ENCODE data around the gene ASIC4. TPM values are rescaled to one million over a fixed set of nuclear protein-coding genes. Genes with fewer than 3 reads are reported as not detected.

ASIC4 gene
- total RNA-seq, 1 experiment from 2014 or later: not detected

GRCh38 chr2:219486380-219486959, 27.8 kb upstream of the ASIC4 start:
- no peak overlapping the region for H3K4me3 ChIP-seq (ENCODE audit: low read length)
- H3K79me2 ChIP-seq (ENCODE audit: low read length): no peaks in the 10 kb centered on the region
- H3K9ac ChIP-seq (ENCODE audit: low read length): no peak overlapping the region
- no peaks in the 10 kb centered on the region for H3K36me3 ChIP-seq (ENCODE audit: insufficient read depth, low read length)
- no peak for DNase-seq
- H3K9me2 ChIP-seq (replicated peaks; ENCODE audit: insufficient read depth, low read length): no peaks in the 10 kb centered on the region
- H3K4me1 ChIP-seq (ENCODE audit: low read length): no peaks in the 10 kb centered on the region
- H4K20me1 ChIP-seq (ENCODE audit: insufficient read depth, low read depth, low read length): no peaks in the 10 kb centered on the region
- no peaks in the 10 kb centered on the region for H3K9me3 ChIP-seq (ENCODE audit: low read length)
- H3K4me2 ChIP-seq (ENCODE audit: low read depth, low read length, poor library complexity, severe bottlenecking): no peak overlapping the region
- no peak overlapping the region for H2AFZ ChIP-seq (ENCODE audit: low read length)
- no peaks in the 10 kb centered on the region for H3K27me3 ChIP-seq (ENCODE audit: low read length)
- no peak overlapping the region for H3K27ac ChIP-seq (ENCODE audit: low read length)

- no peaks in the 10 kb centered on the region for H3K79me2 ChIP-seq (ENCODE audit: low read length)
- DNase-seq: no peak
- no peaks in the 10 kb centered on the region for H3K9me2 ChIP-seq (replicated peaks; ENCODE audit: insufficient read depth, low read length)
- H4K20me1 ChIP-seq (ENCODE audit: insufficient read depth, low read depth, low read length): no peaks in the 10 kb centered on the region
- no peak overlapping the region for H3K4me2 ChIP-seq (ENCODE audit: low read depth, low read length, poor library complexity, severe bottlenecking)
- H3K9me3 ChIP-seq (ENCODE audit: low read length): no peaks in the 10 kb centered on the region
- H3K36me3 ChIP-seq (ENCODE audit: insufficient read depth, low read length): no peaks in the 10 kb centered on the region
- H3K4me1 ChIP-seq (ENCODE audit: low read length): no peaks in the 10 kb centered on the region
- H3K9ac ChIP-seq (ENCODE audit: low read length): no peak overlapping the region
- H2AFZ ChIP-seq (ENCODE audit: low read length): no peak overlapping the region
- no peaks in the 10 kb centered on the region for H3K27me3 ChIP-seq (ENCODE audit: low read length)
- no peak overlapping the region for H3K27ac ChIP-seq (ENCODE audit: low read length)
- no peak overlapping the region for H3K4me3 ChIP-seq (ENCODE audit: low read length)
These were observed 26.0 kb upstream of the ASIC4 start for GRCh38 chr2:219488149-219488843.

- H3K9me2 ChIP-seq (replicated peaks; ENCODE audit: insufficient read depth, low read length): no peaks in the 10 kb centered on the region
- H3K9ac ChIP-seq (ENCODE audit: low read length): no peak overlapping the region
- H3K4me1 ChIP-seq (ENCODE audit: low read length): no peaks in the 10 kb centered on the region
- no peaks in the 10 kb centered on the region for H3K9me3 ChIP-seq (ENCODE audit: low read length)
- H2AFZ ChIP-seq (ENCODE audit: low read length): no peak overlapping the region
- no peak overlapping the region for H3K4me2 ChIP-seq (ENCODE audit: low read depth, low read length, poor library complexity, severe bottlenecking)
- H3K4me3 ChIP-seq (ENCODE audit: low read length): no peak overlapping the region
- DNase-seq: no peak
- H3K79me2 ChIP-seq (ENCODE audit: low read length): no peaks in the 10 kb centered on the region
- H3K36me3 ChIP-seq (ENCODE audit: insufficient read depth, low read length): no peaks in the 10 kb centered on the region
- no peak overlapping the region for H3K27ac ChIP-seq (ENCODE audit: low read length)
- H4K20me1 ChIP-seq (ENCODE audit: insufficient read depth, low read depth, low read length): no peaks in the 10 kb centered on the region
- H3K27me3 ChIP-seq (ENCODE audit: low read length): no peaks in the 10 kb centered on the region
These were observed 25.5 kb upstream of the ASIC4 start for GRCh38 chr2:219488844-219489194.

GRCh38 chr2:219489315-219489714, 25.0 kb upstream of the ASIC4 start:
- H2AFZ ChIP-seq (ENCODE audit: low read length): no peak overlapping the region
- no peaks in the 10 kb centered on the region for H3K79me2 ChIP-seq (ENCODE audit: low read length)
- H3K9me3 ChIP-seq (ENCODE audit: low read length): no peaks in the 10 kb centered on the region
- no peak overlapping the region for H3K4me3 ChIP-seq (ENCODE audit: low read length)
- H3K4me1 ChIP-seq (ENCODE audit: low read length): no peaks in the 10 kb centered on the region
- no peak overlapping the region for H3K27ac ChIP-seq (ENCODE audit: low read length)
- no peaks in the 10 kb centered on the region for H3K9me2 ChIP-seq (replicated peaks; ENCODE audit: insufficient read depth, low read length)
- DNase-seq: no peak
- H4K20me1 ChIP-seq (ENCODE audit: insufficient read depth, low read depth, low read length): no peaks in the 10 kb centered on the region
- no peak overlapping the region for H3K9ac ChIP-seq (ENCODE audit: low read length)
- no peaks in the 10 kb centered on the region for H3K27me3 ChIP-seq (ENCODE audit: low read length)
- no peak overlapping the region for H3K4me2 ChIP-seq (ENCODE audit: low read depth, low read length, poor library complexity, severe bottlenecking)
- no peaks in the 10 kb centered on the region for H3K36me3 ChIP-seq (ENCODE audit: insufficient read depth, low read length)

- no peak overlapping the region for H3K9ac ChIP-seq (ENCODE audit: low read length)
- no peaks in the 10 kb centered on the region for H3K4me1 ChIP-seq (ENCODE audit: low read length)
- H4K20me1 ChIP-seq (ENCODE audit: insufficient read depth, low read depth, low read length): no peaks in the 10 kb centered on the region
- no peaks in the 10 kb centered on the region for H3K79me2 ChIP-seq (ENCODE audit: low read length)
- H3K9me3 ChIP-seq (ENCODE audit: low read length): no peaks in the 10 kb centered on the region
- no peaks in the 10 kb centered on the region for H3K27me3 ChIP-seq (ENCODE audit: low read length)
- no peak overlapping the region for H3K4me2 ChIP-seq (ENCODE audit: low read depth, low read length, poor library complexity, severe bottlenecking)
- H3K27ac ChIP-seq (ENCODE audit: low read length): no peak overlapping the region
- no peak overlapping the region for H3K4me3 ChIP-seq (ENCODE audit: low read length)
- H2AFZ ChIP-seq (ENCODE audit: low read length): no peak overlapping the region
- no peaks in the 10 kb centered on the region for H3K9me2 ChIP-seq (replicated peaks; ENCODE audit: insufficient read depth, low read length)
- DNase-seq: no peak
- H3K36me3 ChIP-seq (ENCODE audit: insufficient read depth, low read length): no peaks in the 10 kb centered on the region
These were observed 24.1 kb upstream of the ASIC4 start for GRCh38 chr2:219490186-219490585.

GRCh38 chr2:219490600-219491130, 23.6 kb upstream of the ASIC4 start:
- Histone ChIP-seq H3K9me2 (replicated peaks; ENCODE audit: insufficient read depth, low read length) (no peaks in the 10 kb centered on the region), H3K9me3 (ENCODE audit: low read length) (no peaks in the 10 kb centered on the region), H3K27me3 (ENCODE audit: low read length) (no peaks in the 10 kb centered on the region), H3K36me3 (ENCODE audit: insufficient read depth, low read length) (no peaks in the 10 kb centered on the region), H3K9ac (ENCODE audit: low read length) (no peak overlapping the region), H3K27ac (ENCODE audit: low read length) (no peak overlapping the region), H3K4me3 (ENCODE audit: low read length) (no peak overlapping the region), H4K20me1 (ENCODE audit: insufficient read depth, low read depth, low read length) (no peaks in the 10 kb centered on the region), H3K4me2 (ENCODE audit: low read depth, low read length, poor library complexity, severe bottlenecking) (no peak overlapping the region), H2AFZ (ENCODE audit: low read length) (no peak overlapping the region), H3K4me1 (ENCODE audit: low read length) (peaks cover 2% of the 10 kb centered on the region), H3K79me2 (ENCODE audit: low read length) (no peaks in the 10 kb centered on the region)
- no peak for DNase-seq

GRCh38 chr2:219491278-219491963, 22.9 kb upstream of the ASIC4 start:
- no peaks in the 10 kb centered on the region for H3K27me3 ChIP-seq (ENCODE audit: low read length)
- no peak overlapping the region for H2AFZ ChIP-seq (ENCODE audit: low read length)
- H3K4me1 ChIP-seq (ENCODE audit: low read length): peaks cover 5% of the 10 kb centered on the region
- no peak overlapping the region for H3K4me3 ChIP-seq (ENCODE audit: low read length)
- no peaks in the 10 kb centered on the region for H3K9me2 ChIP-seq (replicated peaks; ENCODE audit: insufficient read depth, low read length)
- H4K20me1 ChIP-seq (ENCODE audit: insufficient read depth, low read depth, low read length): no peaks in the 10 kb centered on the region
- H3K9ac ChIP-seq (ENCODE audit: low read length): no peak overlapping the region
- no peak overlapping the region for H3K27ac ChIP-seq (ENCODE audit: low read length)
- no peak overlapping the region for H3K4me2 ChIP-seq (ENCODE audit: low read depth, low read length, poor library complexity, severe bottlenecking)
- no peak for DNase-seq
- H3K36me3 ChIP-seq (ENCODE audit: insufficient read depth, low read length): no peaks in the 10 kb centered on the region
- H3K9me3 ChIP-seq (ENCODE audit: low read length): no peaks in the 10 kb centered on the region
- H3K79me2 ChIP-seq (ENCODE audit: low read length): no peaks in the 10 kb centered on the region

GRCh38 chr2:219492575-219492974, 21.7 kb upstream of the ASIC4 start:
- no peaks in the 10 kb centered on the region for H3K9me3 ChIP-seq (ENCODE audit: low read length)
- DNase-seq: no peak
- no peaks in the 10 kb centered on the region for H3K9me2 ChIP-seq (replicated peaks; ENCODE audit: insufficient read depth, low read length)
- no peak overlapping the region for H3K9ac ChIP-seq (ENCODE audit: low read length)
- no peak overlapping the region for H3K4me3 ChIP-seq (ENCODE audit: low read length)
- peaks cover 5% of the 10 kb centered on the region for H3K4me1 ChIP-seq (ENCODE audit: low read length)
- no peaks in the 10 kb centered on the region for H3K27me3 ChIP-seq (ENCODE audit: low read length)
- no peak overlapping the region for H3K27ac ChIP-seq (ENCODE audit: low read length)
- H2AFZ ChIP-seq (ENCODE audit: low read length): no peak overlapping the region
- no peak overlapping the region for H3K4me2 ChIP-seq (ENCODE audit: low read depth, low read length, poor library complexity, severe bottlenecking)
- no peaks in the 10 kb centered on the region for H3K36me3 ChIP-seq (ENCODE audit: insufficient read depth, low read length)
- H3K79me2 ChIP-seq (ENCODE audit: low read length): no peaks in the 10 kb centered on the region
- no peaks in the 10 kb centered on the region for H4K20me1 ChIP-seq (ENCODE audit: insufficient read depth, low read depth, low read length)
